ENCODE data around the gene PTPRZ1.

DNA sequence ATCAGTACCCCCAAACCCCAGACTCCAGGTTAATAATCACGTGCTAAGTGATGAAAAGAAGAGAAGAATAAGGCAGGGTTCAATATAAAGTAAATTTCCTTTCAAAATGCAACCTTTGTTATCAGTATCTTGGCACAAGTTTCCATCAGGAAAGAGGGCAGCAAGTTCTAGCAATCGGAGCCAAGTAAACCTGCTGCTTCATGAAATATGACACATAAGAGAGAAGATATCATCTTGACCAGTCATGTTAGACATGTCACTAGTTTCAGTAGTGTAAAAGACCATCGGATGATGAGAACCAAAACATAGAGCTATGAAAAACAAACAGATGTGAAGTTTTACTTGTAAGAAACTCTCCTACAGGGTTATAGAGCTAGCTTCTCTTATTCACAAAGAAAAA lies 227.1 kb downstream of the PTPRZ1 start:
- TF ChIP-seq CTCF (tag by site-specific recombination; IDR thresholded peaks at IDR 0.05) (no peak), ZNF274 (IDR thresholded peaks at IDR 0.05; ENCODE audit: low read length) (no peak), ZNF274 (tag by site-specific recombination; IDR thresholded peaks at IDR 0.05; ENCODE audit: borderline replicate concordance) (no peak), YY1 (tag by site-specific recombination; IDR thresholded peaks at IDR 0.05) (no peak), PRDM1 (tag by site-specific recombination; IDR thresholded peaks at IDR 0.05) (no peak), ZNF211 (tag by site-specific recombination; IDR thresholded peaks at IDR 0.05; ENCODE audit: low read depth) (no peak), ZNF623 (tag by site-specific recombination; IDR thresholded peaks at IDR 0.05) (no peak), ZNF354C (tag by site-specific recombination; IDR thresholded peaks at IDR 0.05; ENCODE audit: borderline replicate concordance, low read depth) (no peak), ZNF701 (tag by site-specific recombination; IDR thresholded peaks at IDR 0.05) (no peak), ZNF121 (tag by site-specific recombination; IDR thresholded peaks at IDR 0.05) (no peak), ZNF768 (tag by site-specific recombination; IDR thresholded peaks at IDR 0.05) (no peak), PBX3 (CRISPR knock-in tag; IDR thresholded peaks at IDR 0.05) (no peak), SETDB1 (IDR thresholded peaks at IDR 0.05; ENCODE audit: insufficient read length, low read length) (no peak), ZNF544 (tag by site-specific recombination; IDR thresholded peaks at IDR 0.05) (no peak)
- TF ChIP-seq, protein P1, sequence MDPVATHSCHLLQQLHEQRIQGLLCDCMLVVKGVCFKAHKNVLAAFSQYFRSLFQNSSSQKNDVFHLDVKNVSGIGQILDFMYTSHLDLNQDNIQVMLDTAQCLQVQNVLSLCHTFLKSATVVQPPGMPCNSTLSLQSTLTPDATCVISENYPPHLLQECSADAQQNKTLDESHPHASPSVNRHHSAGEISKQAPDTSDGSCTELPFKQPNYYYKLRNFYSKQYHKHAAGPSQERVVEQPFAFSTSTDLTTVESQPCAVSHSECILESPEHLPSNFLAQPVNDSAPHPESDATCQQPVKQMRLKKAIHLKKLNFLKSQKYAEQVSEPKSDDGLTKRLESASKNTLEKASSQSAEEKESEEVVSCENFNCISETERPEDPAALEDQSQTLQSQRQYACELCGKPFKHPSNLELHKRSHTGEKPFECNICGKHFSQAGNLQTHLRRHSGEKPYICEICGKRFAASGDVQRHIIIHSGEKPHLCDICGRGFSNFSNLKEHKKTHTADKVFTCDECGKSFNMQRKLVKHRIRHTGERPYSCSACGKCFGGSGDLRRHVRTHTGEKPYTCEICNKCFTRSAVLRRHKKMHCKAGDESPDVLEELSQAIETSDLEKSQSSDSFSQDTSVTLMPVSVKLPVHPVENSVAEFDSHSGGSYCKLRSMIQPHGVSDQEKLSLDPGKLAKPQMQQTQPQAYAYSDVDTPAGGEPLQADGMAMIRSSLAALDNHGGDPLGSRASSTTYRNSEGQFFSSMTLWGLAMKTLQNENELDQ (tag by site-specific recombination; IDR thresholded peaks at IDR 0.05; ENCODE audit: low read depth): no peak
